ENCODE data around the gene FANCM. TPM values are rescaled to one million over a fixed set of nuclear protein-coding genes. Genes with fewer than 3 reads are reported as not detected.
A peak's percentile ranks its signal among the peaks of the same experiment; 100 is the strongest.

FANCM gene
- total and polyA plus RNA-seq, 9 of the 15 experiments (the other 6 are each of a cell fraction or from before 2014, with no cell fraction given): 5.1 to 14.4 (median 6.2) TPM

DNA sequence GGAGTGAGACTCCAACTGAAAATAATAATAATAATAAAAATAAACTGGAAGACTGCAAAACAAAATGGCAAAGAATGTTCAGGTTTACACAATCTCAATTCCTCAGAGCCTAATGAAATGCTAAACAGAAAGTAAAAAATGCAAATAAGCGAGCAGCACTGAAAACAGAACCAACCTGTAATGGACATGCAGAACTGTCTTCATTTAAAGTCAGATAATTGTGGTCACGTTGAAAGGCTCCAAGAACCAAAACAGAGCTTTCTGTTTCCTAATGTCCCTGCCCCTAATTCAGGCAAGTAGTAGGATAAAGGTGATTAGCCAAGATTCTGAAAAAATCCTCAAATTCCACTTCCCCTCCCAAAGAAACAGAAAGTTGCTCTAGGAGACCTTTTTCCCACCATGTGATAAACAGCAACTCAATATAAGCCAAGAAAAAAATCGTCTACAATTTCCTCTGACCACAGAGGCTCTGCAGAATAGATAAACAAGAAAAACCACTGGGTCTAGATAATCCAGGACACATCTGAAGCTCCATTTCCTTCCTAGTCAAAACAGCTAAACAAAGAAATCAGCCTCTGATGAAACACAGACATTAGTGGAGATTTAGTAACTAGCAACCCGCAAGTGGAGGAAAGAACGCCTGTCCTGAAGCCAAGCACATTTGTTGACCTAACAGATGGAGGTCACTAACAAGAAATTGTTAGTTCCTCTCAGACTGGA is 114.3 kb downstream of the FANCM start (continued):
- TF ChIP-seq ZNF699 (CRISPR knock-in tag; IDR thresholded peaks at IDR 0.05; ENCODE audit: insufficient replicate concordance) (no peak), HDAC3 (IDR thresholded peaks at IDR 0.05; ENCODE audit: borderline replicate concordance, partially characterized antibody) (peak; percentile 38), TEAD4 (IDR thresholded peaks at IDR 0.05; ENCODE audit: low read length) (peak; percentile 77), TEAD4 (CRISPR knock-in tag; IDR thresholded peaks at IDR 0.05; ENCODE audit: borderline replicate concordance) (no peak), XRCC3 (IDR thresholded peaks at IDR 0.05) (no peak), TBL1XR1 (IDR thresholded peaks at IDR 0.05; ENCODE audit: low read length in 2 of 2) (peak in 1 of 2 experiments; percentile 83; a peak in 2 of 4 replicates), MEIS2 (IDR thresholded peaks at IDR 0.05; ENCODE audit: partially characterized antibody) (peak; percentile 17), IRF9 (tag; IDR thresholded peaks at IDR 0.05) (no peak), PHB (CRISPR knock-in tag; IDR thresholded peaks at IDR 0.05) (no peak), HDAC1 (IDR thresholded peaks at IDR 0.05) (peak in 1 of 2 experiments; percentile 62; a peak in 1 of 4 replicates), ZNF431 (CRISPR knock-in tag; IDR thresholded peaks at IDR 0.05) (no peak), HNRNPLL (IDR thresholded peaks at IDR 0.05; ENCODE audit: low read depth, low read length, poor library complexity, severe bottlenecking) (peak; percentile 63), CBFA2T3 (IDR thresholded peaks at IDR 0.05) (peak; percentile 86), JUNB (CRISPR knock-in tag; conservative IDR thresholded peaks at IDR 0.05) (no peak), ZNF589 (CRISPR knock-in tag; IDR thresholded peaks at IDR 0.05; ENCODE audit: low read depth) (no peak), EHMT2 (IDR thresholded peaks at IDR 0.05) (no peak), STAT5A (IDR thresholded peaks at IDR 0.05; ENCODE audit: borderline replicate concordance, low read length) (peak; percentile 38; the same call in 1 of the 2 replicates), CHD4 (IDR thresholded peaks at IDR 0.05; ENCODE audit: insufficient read depth, insufficient replicate concordance, low read depth, low read length, poor library complexity, severe bottlenecking) (no peak), KLF16 (IDR thresholded peaks at IDR 0.05) (peak; percentile 42; the same call in 1 of the 2 replicates), MBD2 (IDR thresholded peaks at IDR 0.05; ENCODE audit: borderline replicate concordance, low read depth) (no peak), CBFA2T2 (conservative IDR thresholded peaks at IDR 0.05) (peak; percentile 67), SMARCA4 (IDR thresholded peaks at IDR 0.05) (peak; percentile 67)
- TF ChIP-seq, protein P1, sequence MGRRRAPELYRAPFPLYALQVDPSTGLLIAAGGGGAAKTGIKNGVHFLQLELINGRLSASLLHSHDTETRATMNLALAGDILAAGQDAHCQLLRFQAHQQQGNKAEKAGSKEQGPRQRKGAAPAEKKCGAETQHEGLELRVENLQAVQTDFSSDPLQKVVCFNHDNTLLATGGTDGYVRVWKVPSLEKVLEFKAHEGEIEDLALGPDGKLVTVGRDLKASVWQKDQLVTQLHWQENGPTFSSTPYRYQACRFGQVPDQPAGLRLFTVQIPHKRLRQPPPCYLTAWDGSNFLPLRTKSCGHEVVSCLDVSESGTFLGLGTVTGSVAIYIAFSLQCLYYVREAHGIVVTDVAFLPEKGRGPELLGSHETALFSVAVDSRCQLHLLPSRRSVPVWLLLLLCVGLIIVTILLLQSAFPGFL (CRISPR knock-in tag; IDR thresholded peaks at IDR 0.05): no peak
- TF ChIP-seq, protein P2, sequence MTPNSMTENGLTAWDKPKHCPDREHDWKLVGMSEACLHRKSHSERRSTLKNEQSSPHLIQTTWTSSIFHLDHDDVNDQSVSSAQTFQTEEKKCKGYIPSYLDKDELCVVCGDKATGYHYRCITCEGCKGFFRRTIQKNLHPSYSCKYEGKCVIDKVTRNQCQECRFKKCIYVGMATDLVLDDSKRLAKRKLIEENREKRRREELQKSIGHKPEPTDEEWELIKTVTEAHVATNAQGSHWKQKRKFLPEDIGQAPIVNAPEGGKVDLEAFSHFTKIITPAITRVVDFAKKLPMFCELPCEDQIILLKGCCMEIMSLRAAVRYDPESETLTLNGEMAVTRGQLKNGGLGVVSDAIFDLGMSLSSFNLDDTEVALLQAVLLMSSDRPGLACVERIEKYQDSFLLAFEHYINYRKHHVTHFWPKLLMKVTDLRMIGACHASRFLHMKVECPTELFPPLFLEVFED (CRISPR knock-in tag; conservative IDR thresholded peaks at IDR 0.05): no peak
- TF ChIP-seq, protein P3, sequence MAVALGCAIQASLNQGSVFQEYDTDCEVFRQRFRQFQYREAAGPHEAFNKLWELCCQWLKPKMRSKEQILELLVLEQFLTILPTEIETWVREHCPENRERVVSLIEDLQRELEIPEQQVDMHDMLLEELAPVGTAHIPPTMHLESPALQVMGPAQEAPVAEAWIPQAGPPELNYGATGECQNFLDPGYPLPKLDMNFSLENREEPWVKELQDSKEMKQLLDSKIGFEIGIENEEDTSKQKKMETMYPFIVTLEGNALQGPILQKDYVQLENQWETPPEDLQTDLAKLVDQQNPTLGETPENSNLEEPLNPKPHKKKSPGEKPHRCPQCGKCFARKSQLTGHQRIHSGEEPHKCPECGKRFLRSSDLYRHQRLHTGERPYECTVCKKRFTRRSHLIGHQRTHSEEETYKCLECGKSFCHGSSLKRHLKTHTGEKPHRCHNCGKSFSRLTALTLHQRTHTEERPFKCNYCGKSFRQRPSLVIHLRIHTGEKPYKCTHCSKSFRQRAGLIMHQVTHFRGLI (CRISPR knock-in tag; IDR thresholded peaks at IDR 0.05): no peak
